ENCODE measurements around the gene EPHA2.

- TF ChIP-seq CTCF (IDR thresholded peaks at IDR 0.05; ENCODE audit: borderline replicate concordance, extremely low read depth, low read length, poor library complexity, severe bottlenecking) (no peak), EZH2 (IDR thresholded peaks at IDR 0.05; ENCODE audit: borderline replicate concordance, low read depth, low read length, severe bottlenecking) (no peak)
These were observed 74.2 kb downstream of the EPHA2 start for GRCh38 chr1:16081636-16082035.

All from DND-41 (cell line).